Measurements from ENCODE around the gene ACOXL. TPM values are rescaled to one million over a fixed set of nuclear protein-coding genes. Genes with fewer than 3 reads are reported as not detected.

Gene ACOXL
- total and polyA plus RNA-seq, 12 donors, result 0.05 to 0.19 (median 0.12) TPM; not detected in 8

DNA sequence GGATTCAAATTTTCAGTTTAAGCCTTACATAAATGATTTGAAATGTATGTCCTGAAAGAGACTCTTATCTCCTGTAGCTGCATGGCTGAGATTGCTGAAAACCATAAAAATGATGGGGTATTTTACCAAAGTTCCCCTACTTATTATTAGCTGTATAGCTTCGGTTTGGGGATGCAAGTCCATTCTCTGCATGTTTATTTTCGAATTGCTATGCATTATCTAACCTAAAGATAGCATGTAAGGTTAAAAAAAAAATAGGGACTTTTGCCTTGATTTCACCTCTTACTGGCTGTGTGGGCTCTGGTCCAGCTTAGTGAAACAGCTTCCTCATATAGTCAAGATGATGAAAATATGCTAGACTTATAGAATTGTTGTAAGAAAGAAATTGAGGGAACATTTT lies 14.0 kb upstream of the ACOXL start:
- 84 to 91% (median 89%) methylated on average over 2 of the region's 2 CpGs for WGBS, 4 donors
- no peaks in the 10 kb centered on the region for H3K36me3 ChIP-seq (replicated peaks in 1 of 2)

DNA sequence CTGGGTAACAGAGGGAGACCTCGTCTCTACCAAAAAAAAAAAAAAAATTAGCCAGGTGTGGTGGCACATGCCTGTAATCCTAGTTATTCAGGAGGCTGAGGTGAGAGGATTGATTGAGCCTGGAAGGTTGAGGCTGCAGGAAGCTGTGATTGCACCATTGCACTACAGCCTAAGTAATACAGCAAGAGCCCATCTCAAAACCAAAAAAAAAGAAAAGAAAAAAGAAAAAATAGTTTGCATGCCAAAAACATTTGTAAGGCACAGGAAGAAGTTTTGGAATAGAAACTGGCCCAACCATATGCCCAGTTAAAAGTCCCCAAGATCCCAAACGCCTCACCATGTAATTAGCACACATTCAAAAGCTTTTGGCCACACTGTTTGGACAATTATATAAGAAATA lies 13.4 kb upstream of the ACOXL start:
- Histone ChIP-seq H3K4me1 (replicated peaks in 1 of 2) (peaks cover 7 to 28% of the 10 kb centered on the region in 2 donors), H3K27me3 (no peaks in the 10 kb centered on the region), H3K4me3 (no peak overlapping the region), H3K9me3 (replicated peaks in 1 of 3) (no peaks in the 10 kb centered on the region), H3K36me3 (replicated peaks in 1 of 2) (no peaks in the 10 kb centered on the region), H3K27ac (no peak overlapping the region)
- no peak for DNase-seq
- intact Hi-C loops (cut with DNase I), result no loop called here
- no peak for TF ChIP-seq CTCF (IDR thresholded peaks at IDR 0.05)
- no peak for TF ChIP-seq POLR2A (IDR thresholded peaks at IDR 0.05)
- WGBS, 4 donors, result 79 to 85% (median 80%) methylated on average over 2 of the region's 2 CpGs

More for the DNA sequence above, 14.0 kb upstream of the ACOXL start:
- Histone ChIP-seq H3K4me1 (replicated peaks in 1 of 2) (peaks cover 7 to 28% of the 10 kb centered on the region in 2 donors), H3K27ac (no peak overlapping the region), H3K9me3 (replicated peaks in 1 of 3) (no peaks in the 10 kb centered on the region), H3K4me3 (no peak overlapping the region), H3K27me3 (no peaks in the 10 kb centered on the region)
- intact Hi-C loops (cut with DNase I), result no loop called here
- no peak for DNase-seq
- TF ChIP-seq CTCF (IDR thresholded peaks at IDR 0.05) (no peak), POLR2A (IDR thresholded peaks at IDR 0.05) (no peak)

DNA sequence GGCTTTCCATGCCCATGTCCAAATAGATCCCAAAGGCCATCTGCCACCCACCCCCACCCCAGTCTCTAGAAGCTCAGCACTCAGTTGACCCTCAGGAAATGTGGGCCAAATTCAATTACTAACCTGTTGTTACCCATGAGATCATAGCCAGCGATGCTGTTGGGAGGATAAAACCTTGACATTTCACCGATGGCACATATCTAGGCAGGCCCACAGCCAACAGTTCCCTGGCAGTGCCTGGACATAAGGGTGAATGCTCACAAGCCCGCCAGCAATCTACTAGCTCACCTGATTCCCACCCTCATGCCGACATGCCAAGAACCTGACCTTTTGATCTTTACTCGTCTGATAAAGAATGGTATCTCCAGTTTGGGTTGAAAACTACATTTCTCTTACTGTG lies 11.8 kb upstream of the ACOXL start:
- TF ChIP-seq POLR2A (IDR thresholded peaks at IDR 0.05) (no peak), CTCF (IDR thresholded peaks at IDR 0.05) (no peak)
- no peaks in the 10 kb centered on the region for H3K27me3 ChIP-seq
- 46 to 73% (median 52%) methylated on average over 4 to 5 of the region's 5 CpGs for WGBS, 4 donors

DNA sequence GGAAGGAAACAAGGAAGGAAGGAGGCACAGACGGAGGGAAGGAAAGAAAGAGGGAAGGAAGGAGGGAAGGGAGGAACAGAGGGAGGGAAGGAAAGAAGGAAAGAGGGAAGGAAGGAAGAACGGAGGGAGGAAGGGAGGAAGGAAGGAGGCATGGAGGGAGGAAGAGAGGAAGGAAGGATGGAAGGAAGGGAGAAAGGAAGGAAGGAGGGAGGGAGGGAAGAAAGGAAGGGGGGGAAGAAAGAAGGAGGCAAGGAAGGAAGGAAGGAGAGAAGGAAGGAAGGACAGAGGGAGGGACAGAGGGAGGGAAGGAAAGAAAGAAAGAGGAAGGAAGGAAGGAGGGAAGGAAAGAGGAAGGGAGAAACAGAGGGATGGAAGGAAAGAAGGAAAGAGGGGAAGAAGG lies 7.6 kb upstream of the ACOXL start:
- Histone ChIP-seq H3K27me3 (no peaks in the 10 kb centered on the region), H3K4me3 (no peak overlapping the region), H3K4me1 (replicated peaks in 1 of 2) (peaks cover 0 to 6% of the 10 kb centered on the region in 2 donors), H3K27ac (no peak overlapping the region), H3K36me3 (replicated peaks in 1 of 2) (no peaks in the 10 kb centered on the region), H3K9me3 (replicated peaks in 1 of 3) (no peaks in the 10 kb centered on the region)
- WGBS, 4 donors, result 65 to 88% (median 71%) methylated on average over 2 of the region's 2 CpGs
- TF ChIP-seq CTCF (IDR thresholded peaks at IDR 0.05) (no peak), POLR2A (IDR thresholded peaks at IDR 0.05) (no peak)
- no peak for DNase-seq
- intact Hi-C loops (cut with DNase I), result no loop called here

More for the DNA sequence above, 11.8 kb upstream of the ACOXL start:
- intact Hi-C loops (cut with DNase I), result no loop called here
- Histone ChIP-seq H3K27ac (no peak overlapping the region), H3K9me3 (replicated peaks in 1 of 3) (no peaks in the 10 kb centered on the region), H3K4me1 (replicated peaks in 1 of 2) (peaks cover 7 to 28% of the 10 kb centered on the region in 2 donors), H3K36me3 (replicated peaks in 1 of 2) (no peaks in the 10 kb centered on the region), H3K4me3 (no peak overlapping the region)
- peak; percentile 59 to 74 (median 69) for DNase-seq
